SK-N-SH treated with all-trans-retinoic acid at 6 μM for 48 hours (cell line): Measurements from ENCODE around the gene ARAP3.

Source experiments
- BACH2 ChIP-seq: fragments of 250-450 bp; sonication (Bioruptor Pico); IDR thresholded peaks from 2 replicates; pipeline ENCODE4 v1.9.0; 2021; ENCODE audit warnings: mild to moderate bottlenecking, borderline replicate concordance
- ESRRG ChIP-seq: fragments of 250-450 bp; sonication (Bioruptor Pico); IDR thresholded peaks from 2 replicates; pipeline ENCODE4 v1.6.1; 2021; ENCODE audit warnings: mild to moderate bottlenecking
- OSR1 ChIP-seq: fragments of 250-450 bp; sonication (Bioruptor Pico); IDR thresholded peaks from 2 replicates; pipeline ENCODE4 v1.8.0; 2022; ENCODE audit warnings: moderate library complexity, mild to moderate bottlenecking, inconsistent platforms
- PATZ1 ChIP-seq: fragments of 250-450 bp; sonication (Bioruptor Pico); IDR thresholded peaks from 2 replicates; pipeline ENCODE4 v1.8.0; 2020; ENCODE audit warnings: mild to moderate bottlenecking, moderate library complexity, borderline replicate concordance
- ZNF70 ChIP-seq: fragments of 450-650 bp; formaldehyde crosslinking; IDR thresholded peaks from 2 replicates; pipeline ENCODE4 v1.5.0; 2020; ENCODE audit warnings: mild to moderate bottlenecking, moderate library complexity

- TF ChIP-seq PATZ1 (CRISPR knock-in tag) (no peak), OSR1 (no peak), ZNF70 (CRISPR knock-in tag) (no peak), BACH2 (CRISPR knock-in tag) (no peak), ESRRG (CRISPR knock-in tag) (no peak)
Observed at GRCh38 chr5:141646026-141646425, 36.0 kb downstream of the ARAP3 start.
